GM20000 (cell line): ENCODE data around the gene NFKBIE.
A peak's percentile ranks its signal among the peaks of the same experiment; 100 is the strongest.

Experiments used
- DNase-seq: peaks from one replicate; pipeline ENCODE4 v3.0.0; 2012; ENCODE audit warnings: low spot score
- CTCF ChIP-seq: IDR thresholded peaks from 2 replicates; pipeline ENCODE4 v1.5.1; 2012; ENCODE audit warnings: mild to moderate bottlenecking, control low read depth; ENCODE audit errors: extremely low read depth, missing control alignments

Gene NFKBIE

DNA sequence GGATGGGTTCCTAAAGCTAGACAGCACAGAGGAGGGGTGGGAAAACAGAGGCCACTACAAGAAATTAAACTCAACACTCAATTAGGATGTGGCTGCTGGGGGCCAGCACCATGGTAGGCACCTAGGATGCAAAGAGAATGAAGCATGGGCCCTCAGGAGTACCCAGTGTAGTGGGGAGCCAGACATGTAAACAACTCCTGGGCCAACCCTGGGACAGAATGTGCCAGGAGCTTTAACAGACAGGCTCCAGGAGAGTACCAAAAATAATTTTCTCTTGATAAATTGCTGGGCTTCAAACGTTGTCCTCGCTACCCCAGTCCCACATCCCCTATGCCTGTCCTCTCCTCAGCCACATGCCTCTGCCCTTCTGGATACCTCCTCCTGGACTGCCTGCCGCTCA, 6.6 kb upstream of the NFKBIE start:
- no peak for DNase-seq
- no peak for TF ChIP-seq CTCF

- no peak for DNase-seq
- no peak for TF ChIP-seq CTCF
Measured at GRCh38 chr6:44271406-44271723, 6.0 kb upstream of the NFKBIE start.

DNA sequence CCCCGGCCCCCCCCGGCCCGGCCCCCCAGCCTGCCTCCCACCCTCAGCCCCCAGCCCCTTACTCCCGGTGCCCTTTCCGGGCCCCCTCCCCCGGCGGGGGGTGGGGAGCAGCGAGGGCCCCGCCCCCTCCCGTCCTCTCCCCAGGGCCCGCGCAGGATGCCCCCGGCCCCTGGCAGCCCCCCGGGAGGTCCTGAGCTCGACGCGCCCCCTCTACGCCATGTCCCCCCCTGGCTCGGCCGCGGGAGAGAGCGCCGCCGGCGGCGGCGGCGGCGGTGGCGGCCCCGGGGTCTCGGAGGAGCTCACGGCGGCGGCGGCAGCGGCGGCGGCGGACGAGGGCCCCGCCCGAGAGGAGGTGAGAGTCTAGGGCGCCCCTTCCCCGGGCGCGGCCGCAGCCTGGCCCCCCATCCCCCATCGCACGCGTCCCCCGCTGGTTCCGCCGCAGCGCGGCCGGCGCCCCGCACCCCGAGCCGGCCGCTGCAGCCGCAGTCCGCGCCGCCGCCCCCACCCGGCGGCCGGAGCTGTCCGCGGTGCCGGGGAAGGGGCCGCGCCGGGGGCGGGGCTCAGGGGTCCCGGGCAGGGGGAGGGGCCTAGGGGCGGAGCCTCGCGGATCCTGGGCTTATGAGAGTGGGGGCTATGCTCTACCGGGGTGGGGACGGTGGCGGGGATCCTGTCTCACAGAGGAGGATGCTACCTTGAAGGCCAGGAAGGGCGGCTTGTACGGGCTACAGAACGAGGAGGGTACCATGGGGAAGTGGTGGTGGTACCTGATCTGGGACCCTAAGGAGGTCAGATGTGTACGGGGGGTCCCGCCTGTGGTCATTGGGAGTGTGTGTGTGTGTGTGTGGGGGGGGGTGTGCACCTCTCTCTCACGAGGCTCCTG, 5.4 kb upstream of the NFKBIE start:
- TF ChIP-seq CTCF, result no peak
- DNase-seq, result no peak

- DNase-seq, result no peak
- no peak for TF ChIP-seq CTCF
Measured at GRCh38 chr6:44269921-44270525, 4.7 kb upstream of the NFKBIE start, which contains the start of gene TMEM151B. Gene TMEM151B, plus strand, starts transcription at chr6:44270450. Its CDS starts 293 bp downstream, at chr6:44270743.

- TF ChIP-seq CTCF, result no peak
- no peak for DNase-seq
Measured at GRCh38 chr6:44269178-44269920, 4.0 kb upstream of the NFKBIE start.

- peak; percentile 80 for DNase-seq
- peak; percentile 93 for TF ChIP-seq CTCF
Measured at GRCh38 chr6:44268095-44268628, 2.8 kb upstream of the NFKBIE start.
